Type B pancreatic cell (in vitro differentiated cells): Measurements from ENCODE around the gene SPAM1. TPM values are rescaled to one million over a fixed set of nuclear protein-coding genes. Genes with fewer than 3 reads are reported as not detected.

Experiments
- DNase-seq: peaks from one replicate; pipeline ENCODE4 v3.0.0; 2021; ENCODE audit warnings: mixed read lengths; ENCODE audit not compliant: unreplicated experiment; ENCODE audit errors: extremely low spot score
- H3K27ac Mint-ChIP-seq: 2 replicates; pipeline ENCODE4 v1.8.0; 2021; ENCODE audit warnings: mild to moderate bottlenecking, mixed read lengths
- H3K27me3 Mint-ChIP-seq: 2 replicates; pipeline ENCODE4 v1.8.0; 2021; ENCODE audit warnings: mixed read lengths
- H3K36me3 Mint-ChIP-seq: 2 replicates; pipeline ENCODE4 v1.8.0; 2021; ENCODE audit warnings: mixed read lengths
- H3K4me1 Mint-ChIP-seq: one replicate; pipeline ENCODE4 v1.8.0; 2021; ENCODE audit warnings: mixed read lengths; ENCODE audit not compliant: unreplicated experiment
- H3K4me3 Mint-ChIP-seq: 2 replicates; pipeline ENCODE4 v1.8.0; 2021; ENCODE audit warnings: mild to moderate bottlenecking, mixed read lengths
- H3K9me3 Mint-ChIP-seq: 2 replicates; pipeline ENCODE4 v1.8.0; 2021; ENCODE audit warnings: mixed read lengths
- total RNA-seq: library from RNA; stranded (reverse); gene quantifications from 2 replicates; pipeline ENCODE4 v1.2.1, GENCODE V29; 2021; ENCODE audit warnings: low replicate concordance
- TF ChIP-seq, protein P1 (sequence below): fragments of 200-600 bp; sonication (generic); conservative IDR thresholded peaks from 2 replicates; pipeline ENCODE4 v1.5.0; 2021; ENCODE audit warnings: antibody characterized with exemption, mild to moderate bottlenecking

SPAM1 gene
- total RNA-seq, 1 donor from 2014 or later: not detected

DNA sequence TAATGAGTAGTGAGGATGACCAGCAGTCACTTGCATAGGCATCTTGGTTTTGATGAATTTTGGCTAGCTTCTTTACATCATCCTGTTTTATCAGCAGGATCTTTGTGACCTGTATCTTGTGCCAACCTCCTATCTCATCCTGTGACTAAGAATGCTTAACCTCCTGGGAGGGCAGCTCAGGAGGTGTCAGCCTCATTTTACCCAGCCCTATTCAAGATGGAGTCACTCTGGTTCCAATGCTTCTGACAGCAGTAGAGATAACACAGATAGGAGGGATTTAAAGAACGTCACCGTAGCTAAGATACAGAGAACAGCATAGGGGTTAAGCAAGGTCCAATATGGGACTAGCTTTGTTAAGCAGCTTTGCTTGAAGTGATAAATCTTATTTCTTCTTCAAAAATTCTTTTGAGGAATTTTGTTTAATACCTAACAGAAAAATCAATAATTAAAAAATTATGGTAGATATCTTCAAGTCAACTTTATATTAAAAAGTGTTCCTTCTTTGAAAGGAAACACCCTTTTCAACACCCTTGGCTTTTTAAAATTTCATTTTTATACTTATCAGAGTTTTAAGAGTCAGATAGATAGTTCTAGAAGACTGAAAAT lies 68.0 kb downstream of the SPAM1 start:
- H3K36me3 Mint-ChIP-seq: no peaks in the 10 kb centered on the region
- no peak overlapping the region for H3K4me3 Mint-ChIP-seq
- no peaks in the 10 kb centered on the region for H3K9me3 Mint-ChIP-seq
- TF ChIP-seq, protein P1, sequence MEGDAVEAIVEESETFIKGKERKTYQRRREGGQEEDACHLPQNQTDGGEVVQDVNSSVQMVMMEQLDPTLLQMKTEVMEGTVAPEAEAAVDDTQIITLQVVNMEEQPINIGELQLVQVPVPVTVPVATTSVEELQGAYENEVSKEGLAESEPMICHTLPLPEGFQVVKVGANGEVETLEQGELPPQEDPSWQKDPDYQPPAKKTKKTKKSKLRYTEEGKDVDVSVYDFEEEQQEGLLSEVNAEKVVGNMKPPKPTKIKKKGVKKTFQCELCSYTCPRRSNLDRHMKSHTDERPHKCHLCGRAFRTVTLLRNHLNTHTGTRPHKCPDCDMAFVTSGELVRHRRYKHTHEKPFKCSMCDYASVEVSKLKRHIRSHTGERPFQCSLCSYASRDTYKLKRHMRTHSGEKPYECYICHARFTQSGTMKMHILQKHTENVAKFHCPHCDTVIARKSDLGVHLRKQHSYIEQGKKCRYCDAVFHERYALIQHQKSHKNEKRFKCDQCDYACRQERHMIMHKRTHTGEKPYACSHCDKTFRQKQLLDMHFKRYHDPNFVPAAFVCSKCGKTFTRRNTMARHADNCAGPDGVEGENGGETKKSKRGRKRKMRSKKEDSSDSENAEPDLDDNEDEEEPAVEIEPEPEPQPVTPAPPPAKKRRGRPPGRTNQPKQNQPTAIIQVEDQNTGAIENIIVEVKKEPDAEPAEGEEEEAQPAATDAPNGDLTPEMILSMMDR: no peak
- DNase-seq: no peak
- H3K4me1 Mint-ChIP-seq: no peaks in the 10 kb centered on the region
- no peaks in the 10 kb centered on the region for H3K27me3 Mint-ChIP-seq
- no peak overlapping the region for H3K27ac Mint-ChIP-seq

GRCh38 chr7:123993996-123994395 lies 69.0 kb downstream of the SPAM1 start:
- Mint-ChIP-seq H3K9me3 (no peaks in the 10 kb centered on the region), H3K27ac (no peak overlapping the region), H3K36me3 (no peaks in the 10 kb centered on the region), H3K4me1 (no peaks in the 10 kb centered on the region), H3K4me3 (no peak overlapping the region), H3K27me3 (no peaks in the 10 kb centered on the region)
- TF ChIP-seq, protein P1: no peak
- no peak for DNase-seq

- H3K4me1 Mint-ChIP-seq: no peaks in the 10 kb centered on the region
- DNase-seq: no peak
- H3K9me3 Mint-ChIP-seq: no peaks in the 10 kb centered on the region
- no peaks in the 10 kb centered on the region for H3K27me3 Mint-ChIP-seq
- no peak overlapping the region for H3K27ac Mint-ChIP-seq
- no peak overlapping the region for H3K4me3 Mint-ChIP-seq
- H3K36me3 Mint-ChIP-seq: no peaks in the 10 kb centered on the region
- TF ChIP-seq, protein P1: no peak
Measured at GRCh38 chr7:123994449-123994848, 69.4 kb downstream of the SPAM1 start.

DNA sequence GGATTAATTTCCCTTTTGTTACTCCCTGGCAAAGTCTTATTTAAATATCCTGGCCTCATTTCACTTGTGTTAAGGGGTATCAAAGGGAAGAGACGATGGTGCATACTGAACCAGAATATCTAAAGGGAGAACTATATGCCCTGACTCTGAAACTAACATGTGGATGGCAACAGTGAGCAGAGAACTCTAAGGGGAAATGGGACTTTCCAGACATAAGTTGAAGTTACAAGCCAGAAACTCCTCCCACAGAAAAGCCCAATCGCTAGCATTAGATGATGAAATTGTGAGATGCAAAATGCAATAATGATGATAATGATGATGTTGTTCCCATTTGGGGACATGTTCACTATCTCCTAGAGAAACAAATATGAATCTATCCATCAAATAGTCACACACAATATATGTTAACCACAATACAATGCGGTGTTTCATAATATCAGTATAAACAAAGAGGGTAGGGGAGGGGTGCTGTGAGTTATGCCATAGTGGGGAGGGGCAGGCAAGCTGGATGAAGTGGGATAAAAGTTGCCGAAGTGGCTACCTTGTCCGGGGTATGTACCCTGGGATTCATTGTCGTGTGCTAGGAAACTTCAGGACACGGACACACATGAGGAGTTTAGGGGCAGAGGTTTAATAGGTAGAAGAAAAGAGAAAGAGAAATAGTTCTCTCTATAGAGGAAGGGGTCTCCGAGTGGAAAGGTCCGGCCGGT lies 70.7 kb downstream of the SPAM1 start:
- no peaks in the 10 kb centered on the region for H3K9me3 Mint-ChIP-seq
- no peak overlapping the region for H3K27ac Mint-ChIP-seq
- no peak for DNase-seq
- H3K27me3 Mint-ChIP-seq: no peaks in the 10 kb centered on the region
- H3K36me3 Mint-ChIP-seq: no peaks in the 10 kb centered on the region
- H3K4me3 Mint-ChIP-seq: no peak overlapping the region
- TF ChIP-seq, protein P1: no peak
- no peaks in the 10 kb centered on the region for H3K4me1 Mint-ChIP-seq

DNA sequence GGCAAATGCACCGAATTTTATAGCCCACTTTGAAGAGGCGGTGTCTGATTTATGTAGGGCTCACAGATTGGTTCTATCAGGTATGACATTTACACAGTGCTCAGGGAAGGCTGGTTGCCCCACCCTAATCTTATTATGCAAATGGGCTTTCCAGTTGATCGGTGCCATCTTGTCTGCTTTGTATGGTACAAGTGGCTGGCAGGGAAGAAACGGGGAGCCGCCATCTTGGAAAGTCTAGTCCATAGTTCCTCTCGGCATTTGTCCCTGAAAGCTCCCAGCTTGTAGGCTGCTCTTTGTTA lies 71.2 kb downstream of the SPAM1 start:
- Mint-ChIP-seq H3K27ac (no peak overlapping the region), H3K27me3 (no peaks in the 10 kb centered on the region), H3K4me1 (no peaks in the 10 kb centered on the region), H3K36me3 (no peaks in the 10 kb centered on the region), H3K9me3 (no peaks in the 10 kb centered on the region), H3K4me3 (no peak overlapping the region)
- TF ChIP-seq, protein P1: no peak
- no peak for DNase-seq
